MM.1S (cell line): ENCODE results near the gene EFR3B.

Experiments
- DNase-seq: peaks from one replicate; pipeline ENCODE4 v3.0.0-alpha.2; 2015
- H2AFZ ChIP-seq: fragments of 300-600 bp; sonication (generic); 2 replicates; pipeline ENCODE4 v1.6.0; 2016; ENCODE audit warnings: antibody characterized with exemption, low read length
- H3F3A ChIP-seq: fragments of 300-600 bp; sonication (generic); 2 replicates; pipeline ENCODE4 v1.6.1; 2016; ENCODE audit warnings: mild to moderate bottlenecking, antibody characterized with exemption, low read length, moderate library complexity, mixed read lengths; ENCODE audit not compliant: insufficient read depth
- H3K27ac ChIP-seq: fragments of 300-600 bp; sonication (generic); 2 replicates; pipeline ENCODE4 v1.5.1; 2016; ENCODE audit warnings: mild to moderate bottlenecking, low read length
- H3K27me3 ChIP-seq: fragments of 300-600 bp; sonication (generic); replicated peaks from 2 replicates; pipeline ENCODE4 v1.6.0; 2016; ENCODE audit warnings: low read length; ENCODE audit not compliant: insufficient read depth
- H3K36me3 ChIP-seq: fragments of 300-600 bp; sonication (generic); replicated peaks from 2 replicates; pipeline ENCODE4 v1.6.1; 2016; ENCODE audit warnings: mild to moderate bottlenecking, low read length, mixed read lengths; ENCODE audit not compliant: insufficient read depth
- H3K4me1 ChIP-seq: fragments of 300-600 bp; sonication (generic); 2 replicates; pipeline ENCODE4 v1.6.1; 2016; ENCODE audit warnings: low read length, mixed read lengths
- H3K4me2 ChIP-seq: fragments of 300-600 bp; sonication (generic); 2 replicates; pipeline ENCODE4 v1.6.0; 2016; ENCODE audit warnings: low read depth, low read length
- H3K4me3 ChIP-seq: fragments of 300-600 bp; sonication (generic); 2 replicates; pipeline ENCODE4 v1.5.1; 2016; ENCODE audit warnings: low read length, mixed read lengths
- H3K79me2 ChIP-seq: fragments of 300-600 bp; sonication (generic); 2 replicates; pipeline ENCODE4 v1.6.1; 2016; ENCODE audit warnings: mixed run types, low read length, mixed read lengths
- H3K9ac ChIP-seq: fragments of 300-600 bp; sonication (generic); 2 replicates; pipeline ENCODE4 v1.6.1; 2016; ENCODE audit warnings: low read length, mixed read lengths
- H3K9me2 ChIP-seq: fragments of 300-600 bp; sonication (generic); replicated peaks from 2 replicates; pipeline ENCODE4 v1.6.1; 2016; ENCODE audit warnings: mild to moderate bottlenecking, low read length, mixed read lengths; ENCODE audit not compliant: insufficient read depth
- H3K9me3 ChIP-seq: fragments of 300-600 bp; sonication (generic); replicated peaks from 2 replicates; pipeline ENCODE4 v1.6.1; 2016; ENCODE audit warnings: mild to moderate bottlenecking, low read length, mixed read lengths; ENCODE audit not compliant: insufficient read depth
- H4K20me1 ChIP-seq: fragments of 300-600 bp; sonication (generic); 2 replicates; pipeline ENCODE4 v1.6.1; 2016; ENCODE audit warnings: mild to moderate bottlenecking, low read length, moderate library complexity, mixed read lengths; ENCODE audit not compliant: insufficient read depth
- CTCF ChIP-seq: fragments of 300-600 bp; sonication (generic); IDR thresholded peaks from 2 replicates; pipeline ENCODE4 v1.5.1; 2016; ENCODE audit warnings: antibody characterized with exemption, low read length, mixed read lengths
- EZH2 ChIP-seq: fragments of 300-600 bp; sonication (generic); optimal IDR thresholded peaks from 2 replicates; pipeline ENCODE3; 2017; ENCODE audit warnings: low read depth, mild to moderate bottlenecking, antibody characterized with exemption, low read length, mixed read lengths
- EZH2phosphoT487 ChIP-seq: fragments of 300-600 bp; sonication (generic); IDR thresholded peaks from 2 replicates; pipeline ENCODE4 v1.6.1; 2018; ENCODE audit warnings: antibody characterized with exemption, low read length

Gene EFR3B

GRCh38 chr2:25204190-25204838 lies 162.4 kb downstream of the EFR3B start:
- no peaks in the 10 kb centered on the region for H3K79me2 ChIP-seq

GRCh38 chr2:25207078-25207545 lies 165.2 kb downstream of the EFR3B start:
- TF ChIP-seq CTCF (no peak), EZH2phosphoT487 (no peak), EZH2 (no peak)
- no peaks in the 10 kb centered on the region for H3K36me3 ChIP-seq
- H2AFZ ChIP-seq = no peak overlapping the region
- no peaks in the 10 kb centered on the region for H3K9me2 ChIP-seq
- H4K20me1 ChIP-seq = no peaks in the 10 kb centered on the region
- H3F3A ChIP-seq = peaks cover 16% of the 10 kb centered on the region
- no peak overlapping the region for H3K4me2 ChIP-seq
- H3K9ac ChIP-seq = no peak overlapping the region
- H3K79me2 ChIP-seq = no peaks in the 10 kb centered on the region
- no peak overlapping the region for H3K4me3 ChIP-seq
- no peaks in the 10 kb centered on the region for H3K9me3 ChIP-seq
- no peak for DNase-seq
- peaks cover 10% of the 10 kb centered on the region for H3K4me1 ChIP-seq
- no peak overlapping the region for H3K27ac ChIP-seq
- H3K27me3 ChIP-seq = peaks cover 37% of the 10 kb centered on the region

More at GRCh38 chr2:25204190-25204838, 162.4 kb downstream of the EFR3B start:
- no peaks in the 10 kb centered on the region for H4K20me1 ChIP-seq
- H3K4me2 ChIP-seq = no peak overlapping the region
- no peaks in the 10 kb centered on the region for H3K9me3 ChIP-seq
- peaks cover 24% of the 10 kb centered on the region for H3K27me3 ChIP-seq
- no peak overlapping the region for H3K4me3 ChIP-seq
- no peak overlapping the region for H2AFZ ChIP-seq
- no peak overlapping the region for H3K27ac ChIP-seq
- no peaks in the 10 kb centered on the region for H3K36me3 ChIP-seq
- no peaks in the 10 kb centered on the region for H3K9me2 ChIP-seq
- TF ChIP-seq EZH2phosphoT487 (no peak), CTCF (no peak), EZH2 (no peak)
- DNase-seq = no peak
- H3K9ac ChIP-seq = no peak overlapping the region
- H3K4me1 ChIP-seq = 0 out of 2 replicates have a peak, but pooled peaks cover 2% of the 10 kb centered on the region
- peaks cover under 1% of the 10 kb centered on the region; the same call in 1 of the 2 replicates for H3F3A ChIP-seq
